GM12878 (cell line): ENCODE data around the gene VGLL4.

Source experiments
- CREM ChIP-seq: IDR thresholded peaks from 2 replicates; pipeline ENCODE4 v1.6.1; 2014; ENCODE audit warnings: antibody characterized with exemption, low read depth
- EP300 ChIP-seq, 2 experiments: fragments of 150-350 bp in 1 of 2; IDR thresholded peaks; 2 replicates each; pipeline ENCODE4 v1.6.1; 2011 to 2012; ENCODE audit warnings: low read depth in 2 of 2, low read length in 2 of 2, borderline replicate concordance in 1 of 2, improper control_type of control experiment in 1 of 2, inconsistent platforms in 1 of 2; ENCODE audit not compliant: control insufficient read depth in 1 of 2

GRCh38 chr3:11648735-11649134 lies 5.0 kb upstream of the VGLL4 start:
- no peak for TF ChIP-seq CREM
- TF ChIP-seq EP300 (IDR thresholded peaks at IDR 0.05; ENCODE audit: borderline replicate concordance in 1 of 2, control insufficient read depth in 1 of 2, low read depth in 2 of 2, low read length in 2 of 2) = no peak
